HepG2 (cell line): ENCODE measurements around the gene NAIF1. TPM values are rescaled to one million over a fixed set of nuclear protein-coding genes. Genes with fewer than 3 reads are reported as not detected.

Experiments used
- CHCHD3 ChIP-seq: sonication (generic); formaldehyde crosslinking; IDR thresholded peaks from 2 replicates; pipeline ENCODE4 v1.8.0; 2022; ENCODE audit warnings: mild to moderate bottlenecking, missing genetic modification reagents, moderate library complexity
- EP300 ChIP-seq, 3 experiments: sonication (generic) in 1 of 3; formaldehyde crosslinking in 1 of 3; IDR thresholded peaks; 2 replicates each; pipeline versions ENCODE4 v1.5.1 to v1.6.1; 2011 to 2020; ENCODE audit warnings: low read depth in 2 of 3, low read length in 2 of 3, borderline replicate concordance in 1 of 3, improper control_type of control experiment in 1 of 3, mild to moderate bottlenecking in 1 of 3, missing genetic modification reagents in 1 of 3, moderate library complexity in 1 of 3
- GPBP1L1 ChIP-seq: sonication (generic); formaldehyde crosslinking; IDR thresholded peaks from 2 replicates; pipeline ENCODE4 v1.5.0; 2020; ENCODE audit warnings: mild to moderate bottlenecking, missing genetic modification reagents
- SMAD1 ChIP-seq: sonication (generic); formaldehyde crosslinking; IDR thresholded peaks from 2 replicates; pipeline ENCODE4 v1.4.0; 2020; ENCODE audit warnings: missing genetic modification reagents, low read depth, mild to moderate bottlenecking, borderline replicate concordance
- SRSF4 ChIP-seq: fragments of 200-400 bp; formaldehyde crosslinking; IDR thresholded peaks from one replicate; pipeline ENCODE4 v1.6.1; 2018; ENCODE audit warnings: mild to moderate bottlenecking, low read depth, low read length, moderate library complexity; ENCODE audit not compliant: poor library complexity, severe bottlenecking
- TAF15 ChIP-seq: fragments of 200-400 bp; formaldehyde crosslinking; IDR thresholded peaks from one replicate; pipeline ENCODE4 v1.6.1; 2018; ENCODE audit warnings: mild to moderate bottlenecking, low read depth, low read length; ENCODE audit not compliant: poor library complexity, severe bottlenecking
- TIGD3 ChIP-seq: sonication (generic); formaldehyde crosslinking; IDR thresholded peaks from 2 replicates; pipeline ENCODE4 v1.5.1; 2020; ENCODE audit warnings: mild to moderate bottlenecking, missing genetic modification reagents, borderline replicate concordance
- ZFAT ChIP-seq: sonication (generic); formaldehyde crosslinking; conservative IDR thresholded peaks from 2 replicates; pipeline ENCODE4 v1.8.1; 2023; ENCODE audit warnings: missing genetic modification reagents, inconsistent platforms
- ZNF230 ChIP-seq: sonication (generic); formaldehyde crosslinking; IDR thresholded peaks from 2 replicates; pipeline ENCODE4 v1.4.0; 2020; ENCODE audit warnings: mild to moderate bottlenecking, missing genetic modification reagents
- ZNF572 ChIP-seq: sonication (generic); formaldehyde crosslinking; IDR thresholded peaks from 2 replicates; pipeline ENCODE4 v1.5.1; 2020; ENCODE audit warnings: mild to moderate bottlenecking, missing genetic modification reagents
- polyA plus RNA-seq, 8 experiments: library from polyadenylated mRNA; depleted of rRNA in 3 of 8; stranded (reverse) in 7 of 8; unstranded in 1 of 8; fragments of >200 nt; fragmentation: Illumina TruSeq in 4 of 8; extraction: Trizol in 4 of 8; gene quantifications; 2 replicates each; pipeline versions ENCODE4 v1.2.1 to v1.2.3, GENCODE V29; 2011 to 2016; ENCODE audit warnings: low read depth in 4 of 8, missing spikeins in 1 of 8, mixed read lengths in 1 of 8; ENCODE audit not compliant: insufficient read depth in 1 of 8
- total RNA-seq, 5 experiments: library from RNA; depleted of rRNA; stranded (reverse); fragments of >200 nt; fragmentation: Illumina TruSeq; extraction: Trizol; gene quantifications; 2 replicates each; pipeline ENCODE4 v1.2.3, GENCODE V29; 2016; ENCODE audit warnings: low read depth in 1 of 5
- TF ChIP-seq, protein P1 (sequence below): sonication (generic); formaldehyde crosslinking; IDR thresholded peaks from 2 replicates; pipeline ENCODE4 v1.4.0; 2020; ENCODE audit warnings: missing genetic modification reagents, borderline replicate concordance

Gene NAIF1
- total and polyA plus RNA-seq, 2 of the 13 experiments (the other 11 are each of a cell fraction or from before 2014, with no cell fraction given) = 6.0 to 6.9 TPM

- TF ChIP-seq TAF15 = no peak
- no peak for TF ChIP-seq SRSF4
- TF ChIP-seq SMAD1 (CRISPR knock-in tag) = no peak
- TF ChIP-seq ZNF230 (CRISPR knock-in tag) = 0 out of 2 replicates have a peak, but pooled peaks have one; percentile 6
- TF ChIP-seq, protein P1, sequence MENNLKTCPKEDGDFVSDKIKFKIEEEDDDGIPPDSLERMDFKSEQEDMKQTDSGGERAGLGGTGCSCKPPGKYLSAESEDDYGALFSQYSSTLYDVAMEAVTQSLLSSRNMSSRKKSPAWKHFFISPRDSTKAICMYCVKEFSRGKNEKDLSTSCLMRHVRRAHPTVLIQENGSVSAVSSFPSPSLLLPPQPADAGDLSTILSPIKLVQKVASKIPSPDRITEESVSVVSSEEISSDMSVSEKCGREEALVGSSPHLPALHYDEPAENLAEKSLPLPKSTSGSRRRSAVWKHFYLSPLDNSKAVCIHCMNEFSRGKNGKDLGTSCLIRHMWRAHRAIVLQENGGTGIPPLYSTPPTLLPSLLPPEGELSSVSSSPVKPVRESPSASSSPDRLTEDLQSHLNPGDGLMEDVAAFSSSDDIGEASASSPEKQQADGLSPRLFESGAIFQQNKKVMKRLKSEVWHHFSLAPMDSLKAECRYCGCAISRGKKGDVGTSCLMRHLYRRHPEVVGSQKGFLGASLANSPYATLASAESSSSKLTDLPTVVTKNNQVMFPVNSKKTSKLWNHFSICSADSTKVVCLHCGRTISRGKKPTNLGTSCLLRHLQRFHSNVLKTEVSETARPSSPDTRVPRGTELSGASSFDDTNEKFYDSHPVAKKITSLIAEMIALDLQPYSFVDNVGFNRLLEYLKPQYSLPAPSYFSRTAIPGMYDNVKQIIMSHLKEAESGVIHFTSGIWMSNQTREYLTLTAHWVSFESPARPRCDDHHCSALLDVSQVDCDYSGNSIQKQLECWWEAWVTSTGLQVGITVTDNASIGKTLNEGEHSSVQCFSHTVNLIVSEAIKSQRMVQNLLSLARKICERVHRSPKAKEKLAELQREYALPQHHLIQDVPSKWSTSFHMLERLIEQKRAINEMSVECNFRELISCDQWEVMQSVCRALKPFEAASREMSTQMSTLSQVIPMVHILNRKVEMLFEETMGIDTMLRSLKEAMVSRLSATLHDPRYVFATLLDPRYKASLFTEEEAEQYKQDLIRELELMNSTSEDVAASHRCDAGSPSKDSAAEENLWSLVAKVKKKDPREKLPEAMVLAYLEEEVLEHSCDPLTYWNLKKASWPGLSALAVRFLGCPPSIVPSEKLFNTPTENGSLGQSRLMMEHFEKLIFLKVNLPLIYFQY (CRISPR knock-in tag) = no peak
- no peak for TF ChIP-seq ZFAT (CRISPR knock-in tag)
- TF ChIP-seq GPBP1L1 (CRISPR knock-in tag) = no peak
- TF ChIP-seq EP300 (IDR thresholded peaks at IDR 0.05; ENCODE audit: low read depth in 2 of 2, low read length in 2 of 2) = no peak
- no peak for TF ChIP-seq EP300 (CRISPR knock-in tag; IDR thresholded peaks at IDR 0.05; ENCODE audit: borderline replicate concordance)
- no peak for TF ChIP-seq CHCHD3 (CRISPR knock-in tag)
- TF ChIP-seq TIGD3 (CRISPR knock-in tag) = no peak
- no peak for TF ChIP-seq ZNF572 (CRISPR knock-in tag)
These were observed 32.1 kb downstream of the NAIF1 start (continued) for GRCh38 chr9:128034821-128035652.
